HepG2 (cell line): ENCODE measurements around the gene GLRX5. TPM values are rescaled to one million over a fixed set of nuclear protein-coding genes. Genes with fewer than 3 reads are reported as not detected.

Source experiments
- ELF3 ChIP-seq: IDR thresholded peaks from 2 replicates; pipeline ENCODE4 v1.6.1; 2016; ENCODE audit warnings: missing genetic modification reagents, missing compliant biosample characterization
- HOXA3 ChIP-seq: sonication (generic); formaldehyde crosslinking; IDR thresholded peaks from 2 replicates; pipeline ENCODE4 v1.5.0; 2020; ENCODE audit warnings: missing genetic modification reagents
- MAFF ChIP-seq: IDR thresholded peaks from 2 replicates; pipeline ENCODE4 v1.6.1; 2011; ENCODE audit warnings: low read depth, low read length, improper control_type of control experiment
- MEF2D ChIP-seq: sonication (generic); formaldehyde crosslinking; IDR thresholded peaks from 2 replicates; pipeline ENCODE4 v1.5.1; 2020; ENCODE audit warnings: mild to moderate bottlenecking, missing genetic modification reagents
- RORA ChIP-seq: sonication (generic); formaldehyde crosslinking; IDR thresholded peaks from 2 replicates; pipeline ENCODE4 v1.5.0; 2020; ENCODE audit warnings: mild to moderate bottlenecking, missing genetic modification reagents, moderate library complexity
- TBX3 ChIP-seq: fragments of 450-650 bp; IDR thresholded peaks from 2 replicates; pipeline ENCODE4 v1.6.1; 2017; ENCODE audit warnings: antibody characterized with exemption, mild to moderate bottlenecking, inconsistent platforms, borderline replicate concordance
- ZFP36 ChIP-seq: fragments of 150-350 bp; IDR thresholded peaks from 2 replicates; pipeline ENCODE4 v1.6.1; 2018; ENCODE audit warnings: borderline replicate concordance, low read length, low read depth; ENCODE audit not compliant: partially characterized antibody
- ZNF121 ChIP-seq: sonication (generic); formaldehyde crosslinking; IDR thresholded peaks from 2 replicates; pipeline ENCODE4 v1.5.0; 2020; ENCODE audit warnings: mild to moderate bottlenecking, missing genetic modification reagents
- ZNF263 ChIP-seq: sonication (generic); formaldehyde crosslinking; IDR thresholded peaks from 2 replicates; pipeline ENCODE4 v1.4.0; 2020; ENCODE audit warnings: missing genetic modification reagents
- ZNF577 ChIP-seq: sonication (generic); formaldehyde crosslinking; IDR thresholded peaks from 2 replicates; pipeline ENCODE4 v1.4.0; 2020; ENCODE audit warnings: mild to moderate bottlenecking, low read depth, missing genetic modification reagents, borderline replicate concordance
- ZSCAN25 ChIP-seq: sonication (generic); formaldehyde crosslinking; IDR thresholded peaks from 2 replicates; pipeline ENCODE4 v1.8.0; 2022; ENCODE audit warnings: mild to moderate bottlenecking, missing genetic modification reagents
- polyA plus RNA-seq, 8 experiments: library from polyadenylated mRNA; depleted of rRNA in 3 of 8; stranded (reverse) in 7 of 8; unstranded in 1 of 8; fragments of >200 nt; fragmentation: Illumina TruSeq in 4 of 8; extraction: Trizol in 4 of 8; gene quantifications; 2 replicates each; pipeline versions ENCODE4 v1.2.1 to v1.2.3, GENCODE V29; 2011 to 2016; ENCODE audit warnings: low read depth in 4 of 8, missing spikeins in 1 of 8, mixed read lengths in 1 of 8; ENCODE audit not compliant: insufficient read depth in 1 of 8
- total RNA-seq, 5 experiments: library from RNA; depleted of rRNA; stranded (reverse); fragments of >200 nt; fragmentation: Illumina TruSeq; extraction: Trizol; gene quantifications; 2 replicates each; pipeline ENCODE4 v1.2.3, GENCODE V29; 2016; ENCODE audit warnings: low read depth in 1 of 5
- TF ChIP-seq, protein P1 (sequence below): sonication (generic); formaldehyde crosslinking; IDR thresholded peaks from 2 replicates; pipeline ENCODE4 v1.8.1; 2022; ENCODE audit warnings: low read depth, mild to moderate bottlenecking, missing genetic modification reagents
- TF ChIP-seq, protein P2 (sequence below): IDR thresholded peaks from 2 replicates; pipeline ENCODE4 v1.6.1; 2016; ENCODE audit warnings: low read depth
- TF ChIP-seq, protein P3 (sequence below): sonication (generic); formaldehyde crosslinking; IDR thresholded peaks from 2 replicates; pipeline ENCODE4 v1.4.0; 2020; ENCODE audit warnings: mild to moderate bottlenecking, missing genetic modification reagents
- TF ChIP-seq, protein P4 (sequence below): sonication (generic); formaldehyde crosslinking; IDR thresholded peaks from 2 replicates; pipeline ENCODE4 v1.5.0; 2020; ENCODE audit warnings: mild to moderate bottlenecking, missing genetic modification reagents
- TF ChIP-seq, protein P5 (sequence below): sonication (generic); formaldehyde crosslinking; IDR thresholded peaks from 2 replicates; pipeline ENCODE4 v1.4.0; 2020; ENCODE audit warnings: missing genetic modification reagents
- TF ChIP-seq, protein P6 (sequence below): sonication (generic); formaldehyde crosslinking; IDR thresholded peaks from 2 replicates; pipeline ENCODE4 v1.4.0; 2020; ENCODE audit warnings: missing genetic modification reagents

Gene GLRX5
- total and polyA plus RNA-seq, 2 of the 13 experiments (the other 11 are each of a cell fraction or from before 2014, with no cell fraction given), result 122 to 146 TPM

DNA sequence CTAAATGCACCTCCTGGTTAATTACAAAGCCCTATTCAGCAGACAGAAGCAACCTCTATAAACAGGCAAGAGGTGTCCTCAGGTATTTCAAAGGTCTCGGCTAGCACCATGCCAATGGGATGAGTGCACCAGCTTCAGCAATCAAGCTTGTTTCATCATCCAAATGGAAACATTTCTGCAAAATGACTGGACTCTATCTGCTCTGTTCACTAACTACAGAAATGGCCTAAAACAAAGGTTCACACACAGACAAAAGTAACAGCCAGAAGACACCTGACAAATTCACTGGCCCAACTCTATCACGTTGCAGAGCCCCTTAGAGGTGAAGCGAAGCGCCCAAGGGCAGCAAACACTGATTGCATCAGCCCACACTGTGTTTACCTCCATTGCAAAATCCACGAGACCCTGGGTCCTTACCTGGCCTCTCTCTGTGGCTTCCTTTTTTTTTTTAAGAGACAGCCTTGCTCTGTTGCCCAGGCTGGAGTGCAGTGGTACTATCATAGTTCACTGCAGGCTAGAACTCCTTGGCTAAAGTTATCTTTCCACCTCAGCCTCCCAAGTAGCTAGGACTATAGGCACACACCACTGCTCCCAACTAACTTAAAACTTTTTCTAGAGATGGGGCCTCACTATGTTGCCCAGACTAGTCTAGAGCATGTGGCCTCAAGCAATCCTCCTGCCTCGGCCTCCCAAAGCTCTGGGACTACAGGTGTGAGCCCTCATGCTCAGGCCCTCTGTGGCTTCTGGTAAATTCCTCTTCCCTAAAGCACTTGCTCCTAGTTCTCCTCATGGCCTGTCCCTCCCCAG is 9.9 kb upstream of the GLRX5 start (continued):
- TF ChIP-seq MEF2D (CRISPR knock-in tag) (peak; percentile 63; the same call in 1 of the 2 replicates), MAFF (no peak), ZSCAN25 (CRISPR knock-in tag) (0 out of 2 replicates have a peak, but pooled peaks have one; percentile 54), ZNF121 (CRISPR knock-in tag) (peak; percentile 94), ZNF577 (no peak), TBX3 (peak; percentile 54; the same call in 1 of the 2 replicates), ZFP36 (no peak), ELF3 (CRISPR knock-in tag) (peak; percentile 91), HOXA3 (CRISPR knock-in tag) (peak; percentile 93), ZNF263 (no peak), RORA (no peak)
- TF ChIP-seq, protein P1, sequence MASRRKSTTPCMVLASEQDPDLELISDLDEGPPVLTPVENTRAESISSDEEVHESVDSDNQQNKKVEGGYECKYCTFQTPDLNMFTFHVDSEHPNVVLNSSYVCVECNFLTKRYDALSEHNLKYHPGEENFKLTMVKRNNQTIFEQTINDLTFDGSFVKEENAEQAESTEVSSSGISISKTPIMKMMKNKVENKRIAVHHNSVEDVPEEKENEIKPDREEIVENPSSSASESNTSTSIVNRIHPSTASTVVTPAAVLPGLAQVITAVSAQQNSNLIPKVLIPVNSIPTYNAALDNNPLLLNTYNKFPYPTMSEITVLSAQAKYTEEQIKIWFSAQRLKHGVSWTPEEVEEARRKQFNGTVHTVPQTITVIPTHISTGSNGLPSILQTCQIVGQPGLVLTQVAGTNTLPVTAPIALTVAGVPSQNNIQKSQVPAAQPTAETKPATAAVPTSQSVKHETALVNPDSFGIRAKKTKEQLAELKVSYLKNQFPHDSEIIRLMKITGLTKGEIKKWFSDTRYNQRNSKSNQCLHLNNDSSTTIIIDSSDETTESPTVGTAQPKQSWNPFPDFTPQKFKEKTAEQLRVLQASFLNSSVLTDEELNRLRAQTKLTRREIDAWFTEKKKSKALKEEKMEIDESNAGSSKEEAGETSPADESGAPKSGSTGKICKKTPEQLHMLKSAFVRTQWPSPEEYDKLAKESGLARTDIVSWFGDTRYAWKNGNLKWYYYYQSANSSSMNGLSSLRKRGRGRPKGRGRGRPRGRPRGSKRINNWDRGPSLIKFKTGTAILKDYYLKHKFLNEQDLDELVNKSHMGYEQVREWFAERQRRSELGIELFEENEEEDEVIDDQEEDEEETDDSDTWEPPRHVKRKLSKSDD, result no peak
- TF ChIP-seq, protein P2, sequence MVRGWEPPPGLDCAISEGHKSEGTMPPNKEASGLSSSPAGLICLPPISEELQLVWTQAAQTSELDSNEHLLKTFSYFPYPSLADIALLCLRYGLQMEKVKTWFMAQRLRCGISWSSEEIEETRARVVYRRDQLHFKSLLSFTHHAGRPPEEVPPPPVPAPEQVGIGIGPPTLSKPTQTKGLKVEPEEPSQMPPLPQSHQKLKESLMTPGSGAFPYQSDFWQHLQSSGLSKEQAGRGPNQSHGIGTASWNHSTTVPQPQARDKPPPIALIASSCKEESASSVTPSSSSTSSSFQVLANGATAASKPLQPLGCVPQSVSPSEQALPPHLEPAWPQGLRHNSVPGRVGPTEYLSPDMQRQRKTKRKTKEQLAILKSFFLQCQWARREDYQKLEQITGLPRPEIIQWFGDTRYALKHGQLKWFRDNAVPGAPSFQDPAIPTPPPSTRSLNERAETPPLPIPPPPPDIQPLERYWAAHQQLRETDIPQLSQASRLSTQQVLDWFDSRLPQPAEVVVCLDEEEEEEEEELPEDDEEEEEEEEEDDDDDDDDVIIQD, result no peak; the same call in 1 of the 2 replicates
- TF ChIP-seq, protein P3, sequence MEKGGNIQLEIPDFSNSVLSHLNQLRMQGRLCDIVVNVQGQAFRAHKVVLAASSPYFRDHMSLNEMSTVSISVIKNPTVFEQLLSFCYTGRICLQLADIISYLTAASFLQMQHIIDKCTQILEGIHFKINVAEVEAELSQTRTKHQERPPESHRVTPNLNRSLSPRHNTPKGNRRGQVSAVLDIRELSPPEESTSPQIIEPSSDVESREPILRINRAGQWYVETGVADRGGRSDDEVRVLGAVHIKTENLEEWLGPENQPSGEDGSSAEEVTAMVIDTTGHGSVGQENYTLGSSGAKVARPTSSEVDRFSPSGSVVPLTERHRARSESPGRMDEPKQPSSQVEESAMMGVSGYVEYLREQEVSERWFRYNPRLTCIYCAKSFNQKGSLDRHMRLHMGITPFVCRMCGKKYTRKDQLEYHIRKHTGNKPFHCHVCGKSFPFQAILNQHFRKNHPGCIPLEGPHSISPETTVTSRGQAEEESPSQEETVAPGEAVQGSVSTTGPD (CRISPR knock-in tag), result no peak; the same call in 1 of the 2 replicates
- TF ChIP-seq, protein P4, sequence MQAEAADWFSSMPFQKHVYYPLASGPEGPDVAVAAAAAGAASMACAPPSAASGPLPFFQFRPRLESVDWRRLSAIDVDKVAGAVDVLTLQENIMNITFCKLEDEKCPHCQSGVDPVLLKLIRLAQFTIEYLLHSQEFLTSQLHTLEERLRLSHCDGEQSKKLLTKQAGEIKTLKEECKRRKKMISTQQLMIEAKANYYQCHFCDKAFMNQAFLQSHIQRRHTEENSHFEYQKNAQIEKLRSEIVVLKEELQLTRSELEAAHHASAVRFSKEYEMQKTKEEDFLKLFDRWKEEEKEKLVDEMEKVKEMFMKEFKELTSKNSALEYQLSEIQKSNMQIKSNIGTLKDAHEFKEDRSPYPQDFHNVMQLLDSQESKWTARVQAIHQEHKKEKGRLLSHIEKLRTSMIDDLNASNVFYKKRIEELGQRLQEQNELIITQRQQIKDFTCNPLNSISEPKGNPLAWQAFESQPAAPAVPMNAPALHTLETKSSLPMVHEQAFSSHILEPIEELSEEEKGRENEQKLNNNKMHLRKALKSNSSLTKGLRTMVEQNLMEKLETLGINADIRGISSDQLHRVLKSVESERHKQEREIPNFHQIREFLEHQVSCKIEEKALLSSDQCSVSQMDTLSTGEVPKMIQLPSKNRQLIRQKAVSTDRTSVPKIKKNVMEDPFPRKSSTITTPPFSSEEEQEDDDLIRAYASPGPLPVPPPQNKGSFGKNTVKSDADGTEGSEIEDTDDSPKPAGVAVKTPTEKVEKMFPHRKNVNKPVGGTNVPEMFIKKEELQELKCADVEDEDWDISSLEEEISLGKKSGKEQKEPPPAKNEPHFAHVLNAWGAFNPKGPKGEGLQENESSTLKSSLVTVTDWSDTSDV (CRISPR knock-in tag), result no peak
- TF ChIP-seq, protein P5, sequence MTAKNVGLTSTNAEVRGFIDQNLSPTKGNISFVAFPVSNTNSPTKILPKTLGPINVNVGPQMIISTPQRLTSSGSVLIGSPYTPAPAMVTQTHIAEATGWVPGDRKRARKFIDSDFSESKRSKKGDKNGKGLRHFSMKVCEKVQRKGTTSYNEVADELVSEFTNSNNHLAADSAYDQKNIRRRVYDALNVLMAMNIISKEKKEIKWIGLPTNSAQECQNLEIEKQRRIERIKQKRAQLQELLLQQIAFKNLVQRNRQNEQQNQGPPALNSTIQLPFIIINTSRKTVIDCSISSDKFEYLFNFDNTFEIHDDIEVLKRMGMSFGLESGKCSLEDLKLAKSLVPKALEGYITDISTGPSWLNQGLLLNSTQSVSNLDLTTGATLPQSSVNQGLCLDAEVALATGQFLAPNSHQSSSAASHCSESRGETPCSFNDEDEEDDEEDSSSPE (CRISPR knock-in tag), result peak; percentile 73
- TF ChIP-seq, protein P6, sequence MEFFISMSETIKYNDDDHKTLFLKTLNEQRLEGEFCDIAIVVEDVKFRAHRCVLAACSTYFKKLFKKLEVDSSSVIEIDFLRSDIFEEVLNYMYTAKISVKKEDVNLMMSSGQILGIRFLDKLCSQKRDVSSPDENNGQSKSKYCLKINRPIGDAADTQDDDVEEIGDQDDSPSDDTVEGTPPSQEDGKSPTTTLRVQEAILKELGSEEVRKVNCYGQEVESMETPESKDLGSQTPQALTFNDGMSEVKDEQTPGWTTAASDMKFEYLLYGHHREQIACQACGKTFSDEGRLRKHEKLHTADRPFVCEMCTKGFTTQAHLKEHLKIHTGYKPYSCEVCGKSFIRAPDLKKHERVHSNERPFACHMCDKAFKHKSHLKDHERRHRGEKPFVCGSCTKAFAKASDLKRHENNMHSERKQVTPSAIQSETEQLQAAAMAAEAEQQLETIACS (CRISPR knock-in tag), result no peak
